Mammary epithelial cell (primary cell): ENCODE results near the gene TMEM39A.

Source experiments
- CTCF ChIP-seq, 2 donors: IDR thresholded peaks in 1 of 2; conservative IDR thresholded peaks in 1 of 2; 2 replicates each; pipeline ENCODE4 v1.5.1; 2011 to 2012; ENCODE audit warnings: inconsistent platforms in 2 of 2, low read length in 2 of 2, mild to moderate bottlenecking in 2 of 2, control low read depth in 1 of 2, low read depth in 1 of 2; ENCODE audit not compliant: insufficient read depth in 1 of 2; ENCODE audit errors: extremely low read depth in 1 of 2
- EZH2 ChIP-seq: IDR thresholded peaks from 2 replicates; pipeline ENCODE4 v1.6.1; 2012; ENCODE audit warnings: low read length, inconsistent platforms, borderline replicate concordance

GRCh38 chr3:119507404-119507803 lies 44.0 kb upstream of the TMEM39A start:
- no peak for TF ChIP-seq CTCF (conservative IDR thresholded peaks at IDR 0.05 in 1 of 2, IDR thresholded peaks at IDR 0.05 in 1 of 2; ENCODE audit: extremely low read depth in 1 of 2, insufficient read depth in 1 of 2, low read depth in 1 of 2, low read length in 2 of 2)
- no peak for TF ChIP-seq EZH2
